ENCODE results near the gene MRPS23.

- TF ChIP-seq CTCF (IDR thresholded peaks at IDR 0.05; ENCODE audit: insufficient read depth, low read length, poor library complexity, severe bottlenecking) (no peak), EZH2phosphoT487 (conservative IDR thresholded peaks at IDR 0.05; ENCODE audit: low read length) (no peak)
Observed at GRCh38 chr17:57885148-57885915, 35.5 kb upstream of the MRPS23 start.

Measured in SU-DHL-6 (cell line).